HepG2 (cell line): ENCODE results near the gene APRT. TPM values are rescaled to one million over a fixed set of nuclear protein-coding genes. Genes with fewer than 3 reads are reported as not detected.

ENCODE experiments used
- KLF6 ChIP-seq: IDR thresholded peaks from 2 replicates; pipeline ENCODE4 v1.8.0; 2016; ENCODE audit warnings: missing biosample characterization, missing genetic modification reagents
- NRL ChIP-seq: sonication (generic); formaldehyde crosslinking; IDR thresholded peaks from 2 replicates; pipeline ENCODE4 v1.5.0; 2020; ENCODE audit warnings: missing genetic modification reagents, mild to moderate bottlenecking, moderate library complexity, borderline replicate concordance
- PRPF4 ChIP-seq: fragments of 200-400 bp; formaldehyde crosslinking; IDR thresholded peaks from 2 replicates; pipeline ENCODE4 v1.6.1; 2016; ENCODE audit warnings: low read length, low read depth; ENCODE audit not compliant: poor library complexity, severe bottlenecking
- SETDB1 ChIP-seq: sonication (generic); formaldehyde crosslinking; IDR thresholded peaks from 2 replicates; pipeline ENCODE4 v1.5.1; 2020; ENCODE audit warnings: missing genetic modification reagents, mild to moderate bottlenecking, borderline replicate concordance
- SIX1 ChIP-seq: sonication (generic); formaldehyde crosslinking; IDR thresholded peaks from 2 replicates; pipeline ENCODE4 v1.4.0; 2020; ENCODE audit warnings: missing genetic modification reagents, borderline replicate concordance
- TAF15 ChIP-seq: fragments of 200-400 bp; formaldehyde crosslinking; IDR thresholded peaks from one replicate; pipeline ENCODE4 v1.6.1; 2018; ENCODE audit warnings: mild to moderate bottlenecking, low read depth, low read length; ENCODE audit not compliant: poor library complexity, severe bottlenecking
- ZNF232 ChIP-seq: sonication (generic); formaldehyde crosslinking; IDR thresholded peaks from 2 replicates; pipeline ENCODE4 v1.4.0; 2020; ENCODE audit warnings: missing genetic modification reagents, borderline replicate concordance
- ZNF251 ChIP-seq: sonication (generic); formaldehyde crosslinking; IDR thresholded peaks from 2 replicates; pipeline ENCODE4 v1.9.0; 2021; ENCODE audit warnings: mild to moderate bottlenecking, missing genetic modification reagents
- ZNF337 ChIP-seq: sonication (generic); formaldehyde crosslinking; IDR thresholded peaks from 2 replicates; pipeline ENCODE4 v1.5.1; 2020; ENCODE audit warnings: missing genetic modification reagents, low read depth, mild to moderate bottlenecking, borderline replicate concordance
- ZNF343 ChIP-seq: sonication (generic); formaldehyde crosslinking; IDR thresholded peaks from 2 replicates; pipeline ENCODE4 v1.4.0; 2020; ENCODE audit warnings: mild to moderate bottlenecking, missing genetic modification reagents
- ZNF644 ChIP-seq: IDR thresholded peaks from 2 replicates; pipeline ENCODE4 v1.6.1; 2016; ENCODE audit warnings: low read depth
- ZNF780A ChIP-seq: sonication (generic); formaldehyde crosslinking; IDR thresholded peaks from 2 replicates; pipeline ENCODE4 v1.8.0; 2022; ENCODE audit warnings: mild to moderate bottlenecking, missing genetic modification reagents, moderate library complexity
- ZNF790 ChIP-seq: sonication (generic); formaldehyde crosslinking; IDR thresholded peaks from 2 replicates; pipeline ENCODE4 v1.8.0; 2022; ENCODE audit warnings: missing genetic modification reagents, mild to moderate bottlenecking, borderline replicate concordance
- ZNF816 ChIP-seq: sonication (generic); formaldehyde crosslinking; IDR thresholded peaks from 2 replicates; pipeline ENCODE4 v1.8.0; 2022; ENCODE audit warnings: missing genetic modification reagents, mild to moderate bottlenecking, borderline replicate concordance
- polyA plus RNA-seq, 8 experiments: library from polyadenylated mRNA; depleted of rRNA in 3 of 8; stranded (reverse) in 7 of 8; unstranded in 1 of 8; fragments of >200 nt; fragmentation: Illumina TruSeq in 4 of 8; extraction: Trizol in 4 of 8; gene quantifications; 2 replicates each; pipeline versions ENCODE4 v1.2.1 to v1.2.3, GENCODE V29; 2011 to 2016; ENCODE audit warnings: low read depth in 4 of 8, missing spikeins in 1 of 8, mixed read lengths in 1 of 8; ENCODE audit not compliant: insufficient read depth in 1 of 8
- total RNA-seq, 5 experiments: library from RNA; depleted of rRNA; stranded (reverse); fragments of >200 nt; fragmentation: Illumina TruSeq; extraction: Trizol; gene quantifications; 2 replicates each; pipeline ENCODE4 v1.2.3, GENCODE V29; 2016; ENCODE audit warnings: low read depth in 1 of 5
- TF ChIP-seq, protein P1 (sequence below): conservative IDR thresholded peaks from 2 replicates; pipeline ENCODE4 v1.6.1; 2018; ENCODE audit warnings: missing genetic modification reagents
- TF ChIP-seq, protein P2 (sequence below): IDR thresholded peaks from 2 replicates; pipeline ENCODE4 v1.6.1; 2012; ENCODE audit warnings: inconsistent platforms
- TF ChIP-seq, protein P3 (sequence below): sonication (generic); formaldehyde crosslinking; IDR thresholded peaks from 2 replicates; pipeline ENCODE4 v1.4.0; 2020; ENCODE audit warnings: missing genetic modification reagents
- TF ChIP-seq, protein P4 (sequence below): sonication (generic); formaldehyde crosslinking; IDR thresholded peaks from 2 replicates; pipeline ENCODE4 v1.5.1; 2020; ENCODE audit warnings: missing genetic modification reagents, mild to moderate bottlenecking, borderline replicate concordance
- TF ChIP-seq, protein P5 (sequence below): sonication (generic); formaldehyde crosslinking; IDR thresholded peaks from 2 replicates; pipeline ENCODE4 v1.4.0; 2020; ENCODE audit warnings: missing genetic modification reagents
- TF ChIP-seq, protein P6 (sequence below): sonication (generic); formaldehyde crosslinking; IDR thresholded peaks from 2 replicates; pipeline ENCODE4 v1.8.1; 2023; ENCODE audit warnings: mild to moderate bottlenecking, missing genetic modification reagents

The APRT gene
- total and polyA plus RNA-seq, 2 of the 13 experiments (the other 11 are each of a cell fraction or from before 2014, with no cell fraction given): 155 to 242 TPM

DNA sequence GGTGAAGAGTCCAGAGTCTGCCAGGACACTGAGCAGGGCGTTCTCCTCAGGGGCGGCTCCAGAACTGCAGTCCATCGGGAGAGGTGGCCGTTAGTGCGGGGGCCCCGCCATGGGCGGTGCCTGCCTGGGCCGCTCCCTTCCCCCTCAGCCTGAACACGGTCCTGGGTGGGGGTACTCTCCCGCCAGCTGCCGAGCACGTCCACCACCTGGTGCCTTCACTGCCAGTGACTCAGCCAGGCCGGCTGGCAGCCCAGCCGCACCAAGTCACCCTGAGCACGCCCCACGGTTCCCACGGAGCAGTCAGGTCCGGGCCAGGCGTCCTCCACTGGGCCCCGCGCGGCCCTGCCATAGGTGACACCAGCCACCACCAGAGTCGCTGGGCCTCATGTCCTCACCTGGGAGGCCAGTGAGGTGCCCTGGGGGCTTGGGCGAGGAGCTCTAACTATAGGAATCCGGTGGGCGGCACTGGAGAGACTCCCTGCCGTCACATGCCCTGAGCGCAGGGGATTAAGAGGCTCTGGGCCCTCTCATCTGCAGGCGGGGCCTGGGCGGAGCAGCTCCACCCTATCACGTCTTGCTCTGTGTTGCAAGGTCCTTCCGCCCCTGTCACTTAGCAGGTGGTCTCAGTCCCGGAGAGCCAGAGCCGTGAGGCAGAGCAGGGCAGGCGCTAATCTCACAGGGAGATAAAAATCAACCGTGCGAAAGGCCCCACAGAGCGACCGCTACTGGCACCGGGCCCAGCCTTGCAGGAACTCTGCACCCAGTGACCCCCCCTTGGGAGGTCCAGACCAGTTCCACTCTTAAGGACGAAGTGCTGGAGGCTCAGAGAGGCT lies 41.1 kb downstream of the APRT start (continued):
- TF ChIP-seq, protein P1, sequence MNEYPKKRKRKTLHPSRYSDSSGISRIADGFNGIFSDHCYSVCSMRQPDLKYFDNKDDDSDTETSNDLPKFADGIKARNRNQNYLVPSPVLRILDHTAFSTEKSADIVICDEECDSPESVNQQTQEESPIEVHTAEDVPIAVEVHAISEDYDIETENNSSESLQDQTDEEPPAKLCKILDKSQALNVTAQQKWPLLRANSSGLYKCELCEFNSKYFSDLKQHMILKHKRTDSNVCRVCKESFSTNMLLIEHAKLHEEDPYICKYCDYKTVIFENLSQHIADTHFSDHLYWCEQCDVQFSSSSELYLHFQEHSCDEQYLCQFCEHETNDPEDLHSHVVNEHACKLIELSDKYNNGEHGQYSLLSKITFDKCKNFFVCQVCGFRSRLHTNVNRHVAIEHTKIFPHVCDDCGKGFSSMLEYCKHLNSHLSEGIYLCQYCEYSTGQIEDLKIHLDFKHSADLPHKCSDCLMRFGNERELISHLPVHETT (CRISPR knock-in tag): no peak
- TF ChIP-seq SIX1 (CRISPR knock-in tag) (no peak), ZNF780A (CRISPR knock-in tag) (no peak), ZNF232 (CRISPR knock-in tag) (no peak), SETDB1 (CRISPR knock-in tag) (no peak), ZNF343 (no peak), PRPF4 (no peak), KLF6 (no peak), ZNF337 (CRISPR knock-in tag) (no peak), ZNF251 (CRISPR knock-in tag) (no peak), ZNF644 (CRISPR knock-in tag) (no peak), TAF15 (no peak), NRL (CRISPR knock-in tag) (0 out of 2 replicates have a peak, but pooled peaks have one; percentile 18), ZNF816 (CRISPR knock-in tag) (no peak), ZNF790 (CRISPR knock-in tag) (no peak)
- TF ChIP-seq, protein P2, sequence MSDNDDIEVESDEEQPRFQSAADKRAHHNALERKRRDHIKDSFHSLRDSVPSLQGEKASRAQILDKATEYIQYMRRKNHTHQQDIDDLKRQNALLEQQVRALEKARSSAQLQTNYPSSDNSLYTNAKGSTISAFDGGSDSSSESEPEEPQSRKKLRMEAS: no peak
- TF ChIP-seq, protein P3, sequence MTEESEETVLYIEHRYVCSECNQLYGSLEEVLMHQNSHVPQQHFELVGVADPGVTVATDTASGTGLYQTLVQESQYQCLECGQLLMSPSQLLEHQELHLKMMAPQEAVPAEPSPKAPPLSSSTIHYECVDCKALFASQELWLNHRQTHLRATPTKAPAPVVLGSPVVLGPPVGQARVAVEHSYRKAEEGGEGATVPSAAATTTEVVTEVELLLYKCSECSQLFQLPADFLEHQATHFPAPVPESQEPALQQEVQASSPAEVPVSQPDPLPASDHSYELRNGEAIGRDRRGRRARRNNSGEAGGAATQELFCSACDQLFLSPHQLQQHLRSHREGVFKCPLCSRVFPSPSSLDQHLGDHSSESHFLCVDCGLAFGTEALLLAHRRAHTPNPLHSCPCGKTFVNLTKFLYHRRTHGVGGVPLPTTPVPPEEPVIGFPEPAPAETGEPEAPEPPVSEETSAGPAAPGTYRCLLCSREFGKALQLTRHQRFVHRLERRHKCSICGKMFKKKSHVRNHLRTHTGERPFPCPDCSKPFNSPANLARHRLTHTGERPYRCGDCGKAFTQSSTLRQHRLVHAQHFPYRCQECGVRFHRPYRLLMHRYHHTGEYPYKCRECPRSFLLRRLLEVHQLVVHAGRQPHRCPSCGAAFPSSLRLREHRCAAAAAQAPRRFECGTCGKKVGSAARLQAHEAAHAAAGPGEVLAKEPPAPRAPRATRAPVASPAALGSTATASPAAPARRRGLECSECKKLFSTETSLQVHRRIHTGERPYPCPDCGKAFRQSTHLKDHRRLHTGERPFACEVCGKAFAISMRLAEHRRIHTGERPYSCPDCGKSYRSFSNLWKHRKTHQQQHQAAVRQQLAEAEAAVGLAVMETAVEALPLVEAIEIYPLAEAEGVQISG (CRISPR knock-in tag): no peak
- TF ChIP-seq, protein P4, sequence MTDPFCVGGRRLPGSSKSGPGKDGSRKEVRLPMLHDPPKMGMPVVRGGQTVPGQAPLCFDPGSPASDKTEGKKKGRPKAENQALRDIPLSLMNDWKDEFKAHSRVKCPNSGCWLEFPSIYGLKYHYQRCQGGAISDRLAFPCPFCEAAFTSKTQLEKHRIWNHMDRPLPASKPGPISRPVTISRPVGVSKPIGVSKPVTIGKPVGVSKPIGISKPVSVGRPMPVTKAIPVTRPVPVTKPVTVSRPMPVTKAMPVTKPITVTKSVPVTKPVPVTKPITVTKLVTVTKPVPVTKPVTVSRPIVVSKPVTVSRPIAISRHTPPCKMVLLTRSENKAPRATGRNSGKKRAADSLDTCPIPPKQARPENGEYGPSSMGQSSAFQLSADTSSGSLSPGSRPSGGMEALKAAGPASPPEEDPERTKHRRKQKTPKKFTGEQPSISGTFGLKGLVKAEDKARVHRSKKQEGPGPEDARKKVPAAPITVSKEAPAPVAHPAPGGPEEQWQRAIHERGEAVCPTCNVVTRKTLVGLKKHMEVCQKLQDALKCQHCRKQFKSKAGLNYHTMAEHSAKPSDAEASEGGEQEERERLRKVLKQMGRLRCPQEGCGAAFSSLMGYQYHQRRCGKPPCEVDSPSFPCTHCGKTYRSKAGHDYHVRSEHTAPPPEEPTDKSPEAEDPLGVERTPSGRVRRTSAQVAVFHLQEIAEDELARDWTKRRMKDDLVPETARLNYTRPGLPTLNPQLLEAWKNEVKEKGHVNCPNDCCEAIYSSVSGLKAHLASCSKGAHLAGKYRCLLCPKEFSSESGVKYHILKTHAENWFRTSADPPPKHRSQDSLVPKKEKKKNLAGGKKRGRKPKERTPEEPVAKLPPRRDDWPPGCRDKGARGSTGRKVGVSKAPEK (CRISPR knock-in tag): no peak
- TF ChIP-seq, protein P5, sequence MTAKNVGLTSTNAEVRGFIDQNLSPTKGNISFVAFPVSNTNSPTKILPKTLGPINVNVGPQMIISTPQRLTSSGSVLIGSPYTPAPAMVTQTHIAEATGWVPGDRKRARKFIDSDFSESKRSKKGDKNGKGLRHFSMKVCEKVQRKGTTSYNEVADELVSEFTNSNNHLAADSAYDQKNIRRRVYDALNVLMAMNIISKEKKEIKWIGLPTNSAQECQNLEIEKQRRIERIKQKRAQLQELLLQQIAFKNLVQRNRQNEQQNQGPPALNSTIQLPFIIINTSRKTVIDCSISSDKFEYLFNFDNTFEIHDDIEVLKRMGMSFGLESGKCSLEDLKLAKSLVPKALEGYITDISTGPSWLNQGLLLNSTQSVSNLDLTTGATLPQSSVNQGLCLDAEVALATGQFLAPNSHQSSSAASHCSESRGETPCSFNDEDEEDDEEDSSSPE: no peak
- TF ChIP-seq, protein P6, sequence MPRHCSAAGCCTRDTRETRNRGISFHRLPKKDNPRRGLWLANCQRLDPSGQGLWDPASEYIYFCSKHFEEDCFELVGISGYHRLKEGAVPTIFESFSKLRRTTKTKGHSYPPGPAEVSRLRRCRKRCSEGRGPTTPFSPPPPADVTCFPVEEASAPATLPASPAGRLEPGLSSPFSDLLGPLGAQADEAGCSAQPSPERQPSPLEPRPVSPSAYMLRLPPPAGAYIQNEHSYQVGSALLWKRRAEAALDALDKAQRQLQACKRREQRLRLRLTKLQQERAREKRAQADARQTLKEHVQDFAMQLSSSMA (CRISPR knock-in tag): no peak
